Activated effector memory CD4-positive, alpha-beta T cell treated with Interleukin-2 at 50 U/mL for 16 hours (primary cell): Measurements from ENCODE around the gene KCNQ4.

Experiments
- DNase-seq: peaks from one replicate; pipeline ENCODE4 v3.0.0-alpha.2; 2020

The KCNQ4 gene

GRCh38 chr1:40777224-40777970 is 6.2 kb upstream of the KCNQ4 start:
- no peak for DNase-seq

GRCh38 chr1:40780678-40781607 is 2.6 kb upstream of the KCNQ4 start:
- no peak for DNase-seq

- DNase-seq: no peak
Measured at GRCh38 chr1:40781608-40781971, 2.0 kb upstream of the KCNQ4 start.

GRCh38 chr1:40782371-40782956 is 1.1 kb upstream of the KCNQ4 start:
- no peak for DNase-seq

GRCh38 chr1:40784141-40784770 is 669 bp downstream of the KCNQ4 start:
- no peak for DNase-seq

- no peak for DNase-seq
Measured at GRCh38 chr1:40784771-40785151, 1.2 kb downstream of the KCNQ4 start.

GRCh38 chr1:40785446-40785845 is 1.9 kb downstream of the KCNQ4 start:
- no peak for DNase-seq

GRCh38 chr1:40786171-40786994 is 2.8 kb downstream of the KCNQ4 start:
- DNase-seq: no peak

GRCh38 chr1:40786995-40787705 is 3.6 kb downstream of the KCNQ4 start:
- DNase-seq: no peak

GRCh38 chr1:40787737-40788560 is 4.4 kb downstream of the KCNQ4 start:
- no peak for DNase-seq

- no peak for DNase-seq
Measured at GRCh38 chr1:40788561-40789341, 5.2 kb downstream of the KCNQ4 start.

- no peak for DNase-seq
Measured at GRCh38 chr1:40789342-40789598, 5.7 kb downstream of the KCNQ4 start.

GRCh38 chr1:40789661-40790430 is 6.3 kb downstream of the KCNQ4 start:
- DNase-seq: no peak

- no peak for DNase-seq
Measured at GRCh38 chr1:40792036-40792435, 8.4 kb downstream of the KCNQ4 start.

- DNase-seq: no peak
Measured at GRCh38 chr1:40793617-40794016, 10.0 kb downstream of the KCNQ4 start.

- no peak for DNase-seq
Measured at GRCh38 chr1:40794048-40794447, 10.5 kb downstream of the KCNQ4 start.

GRCh38 chr1:40794974-40795715 is 11.6 kb downstream of the KCNQ4 start:
- no peak for DNase-seq

- no peak for DNase-seq
Measured at GRCh38 chr1:40795811-40796586, 12.4 kb downstream of the KCNQ4 start.
